ENCODE results near the gene FAM168A.

FAM168A gene

DNA sequence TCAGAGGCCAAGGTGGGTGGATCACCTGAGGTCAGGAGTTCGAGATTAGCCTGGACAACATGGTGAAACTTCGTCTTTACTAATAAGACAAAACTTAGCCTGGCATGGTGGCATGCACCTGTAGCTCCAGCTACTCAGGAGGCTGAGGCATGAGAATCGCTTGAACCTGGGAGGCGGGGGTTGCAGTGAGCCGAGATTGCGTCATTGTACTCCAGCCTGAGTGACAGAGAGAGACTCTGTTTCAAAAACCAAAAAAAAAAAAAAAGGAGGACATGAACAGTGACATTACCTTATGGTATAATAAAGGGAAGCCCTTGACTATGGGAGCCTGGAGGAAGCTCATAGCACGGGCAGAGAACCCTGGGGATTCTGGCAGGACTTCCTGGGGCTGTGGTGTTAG, 32.0 kb upstream of the FAM168A start:
- Histone ChIP-seq H3K9ac (ENCODE audit: low read depth, low read length) (no peak overlapping the region), H3K36me3 (ENCODE audit: insufficient read depth, low read length) (no peaks in the 10 kb centered on the region), H3K27me3 (ENCODE audit: control insufficient read depth, insufficient read depth, low read length) (peaks cover 17% of the 10 kb centered on the region), H3K4me1 (ENCODE audit: control insufficient read depth, insufficient read depth, low read length) (peaks cover 3% of the 10 kb centered on the region), H3K4me3 (ENCODE audit: low read length) (no peak overlapping the region), H3K4me2 (ENCODE audit: low read length) (no peak overlapping the region), H3K9me3 (replicated peaks; ENCODE audit: low read length) (no peaks in the 10 kb centered on the region)

DNA sequence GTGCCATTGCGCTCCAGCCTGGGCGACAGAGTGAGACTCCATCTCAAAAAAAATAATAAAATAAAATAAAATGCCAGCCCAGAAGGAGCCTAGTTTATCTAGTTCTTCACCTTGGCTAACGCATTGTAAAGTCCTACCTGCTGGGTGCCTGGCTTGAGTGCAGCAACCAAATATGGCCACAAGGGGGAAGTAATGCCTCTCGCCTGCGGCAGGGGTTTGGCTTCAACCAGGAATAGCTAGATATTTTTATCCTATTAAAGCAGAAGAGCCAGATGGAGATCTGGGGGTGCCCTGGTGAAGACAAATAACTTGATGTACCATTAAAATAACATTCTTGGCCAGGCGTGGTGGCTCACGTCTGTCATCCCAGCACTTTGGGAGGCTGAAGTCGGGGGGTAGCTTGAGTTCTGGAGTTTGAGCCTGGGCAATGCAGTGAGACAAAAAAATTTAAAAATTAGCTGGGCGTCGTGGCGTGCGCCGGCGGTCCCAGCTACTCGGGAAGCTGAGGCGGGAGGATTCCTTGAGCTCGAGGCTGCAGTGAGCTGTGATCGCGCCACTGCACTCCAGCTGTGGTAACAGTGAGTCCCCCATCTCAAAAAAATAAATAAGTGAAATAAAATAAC, 27.9 kb upstream of the FAM168A start:
- H3K36me3 ChIP-seq (ENCODE audit: insufficient read depth, low read length): no peaks in the 10 kb centered on the region
- peaks cover 40% of the 10 kb centered on the region for H3K27me3 ChIP-seq (ENCODE audit: control insufficient read depth, insufficient read depth, low read length)
- H3K4me2 ChIP-seq (ENCODE audit: low read length): peak overlapping the region; percentile 76
- peak overlapping the region; percentile 32 for H3K9ac ChIP-seq (ENCODE audit: low read depth, low read length)
- H3K4me1 ChIP-seq (ENCODE audit: control insufficient read depth, insufficient read depth, low read length): peaks cover 3% of the 10 kb centered on the region
- H3K4me3 ChIP-seq (ENCODE audit: low read length): peak overlapping the region; percentile 61
- no peaks in the 10 kb centered on the region for H3K9me3 ChIP-seq (replicated peaks; ENCODE audit: low read length)

DNA sequence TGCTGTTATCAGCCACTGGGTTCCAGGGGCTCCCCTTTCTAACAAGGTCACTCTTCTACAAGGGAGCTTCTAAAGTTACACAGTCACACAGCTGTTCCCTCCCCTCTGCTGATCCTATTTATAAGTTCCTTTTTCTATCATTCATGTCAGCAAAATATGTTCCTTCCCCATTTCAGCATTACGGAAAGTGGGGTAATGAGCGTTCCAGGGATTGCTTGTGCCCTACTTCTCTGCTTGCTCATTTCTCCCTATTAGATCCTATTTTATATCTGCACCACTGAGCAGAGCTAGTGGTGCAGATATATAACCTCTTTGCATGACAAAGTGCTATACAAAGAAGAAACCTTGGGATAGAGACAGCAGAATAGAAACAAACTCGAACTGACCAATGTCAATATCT, 25.8 kb upstream of the FAM168A start:
- Histone ChIP-seq H3K36me3 (ENCODE audit: insufficient read depth, low read length) (no peaks in the 10 kb centered on the region), H3K4me3 (ENCODE audit: low read length) (no peak overlapping the region), H3K4me2 (ENCODE audit: low read length) (no peak overlapping the region), H3K27me3 (ENCODE audit: control insufficient read depth, insufficient read depth, low read length) (peaks cover 31% of the 10 kb centered on the region), H3K9ac (ENCODE audit: low read depth, low read length) (no peak overlapping the region), H3K4me1 (ENCODE audit: control insufficient read depth, insufficient read depth, low read length) (peaks cover 3% of the 10 kb centered on the region), H3K9me3 (replicated peaks; ENCODE audit: low read length) (no peaks in the 10 kb centered on the region)

DNA sequence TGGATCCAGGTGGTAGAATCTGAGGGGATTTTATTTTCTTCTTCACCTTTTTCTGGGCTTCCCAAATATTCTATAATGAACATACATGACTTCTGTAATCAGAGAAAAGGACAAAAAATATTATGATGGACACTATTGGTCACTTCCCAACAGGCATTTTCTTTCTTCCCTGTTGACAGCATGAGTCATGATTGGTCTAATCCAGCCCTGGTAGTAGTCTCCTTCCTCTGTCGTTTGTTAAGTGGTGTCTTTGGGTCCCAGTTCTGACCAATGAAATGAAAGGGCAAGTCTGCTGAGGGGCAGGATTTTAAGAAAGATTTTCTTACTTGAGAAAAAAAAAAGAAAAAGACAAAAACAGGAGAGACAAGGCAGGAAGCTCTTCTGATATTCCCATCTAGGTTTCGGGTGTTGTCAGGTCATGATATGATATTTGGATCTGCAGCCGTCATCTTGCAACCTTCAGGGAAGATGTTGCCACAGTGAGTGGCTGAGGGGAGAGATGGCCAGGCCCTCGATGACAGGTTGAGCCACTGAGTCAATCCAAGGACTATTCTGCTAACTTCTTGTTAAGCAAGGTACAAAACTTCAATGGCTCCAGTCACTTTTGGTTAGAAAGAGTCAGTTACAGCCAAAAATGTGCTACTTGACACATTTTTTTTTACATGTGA, 25.1 kb upstream of the FAM168A start:
- Histone ChIP-seq H3K9ac (ENCODE audit: low read depth, low read length) (no peak overlapping the region), H3K4me2 (ENCODE audit: low read length) (no peak overlapping the region), H3K4me3 (ENCODE audit: low read length) (no peak overlapping the region), H3K4me1 (ENCODE audit: control insufficient read depth, insufficient read depth, low read length) (peaks cover 3% of the 10 kb centered on the region), H3K36me3 (ENCODE audit: insufficient read depth, low read length) (no peaks in the 10 kb centered on the region), H3K27me3 (ENCODE audit: control insufficient read depth, insufficient read depth, low read length) (peaks cover 31% of the 10 kb centered on the region), H3K9me3 (replicated peaks; ENCODE audit: low read length) (no peaks in the 10 kb centered on the region)

DNA sequence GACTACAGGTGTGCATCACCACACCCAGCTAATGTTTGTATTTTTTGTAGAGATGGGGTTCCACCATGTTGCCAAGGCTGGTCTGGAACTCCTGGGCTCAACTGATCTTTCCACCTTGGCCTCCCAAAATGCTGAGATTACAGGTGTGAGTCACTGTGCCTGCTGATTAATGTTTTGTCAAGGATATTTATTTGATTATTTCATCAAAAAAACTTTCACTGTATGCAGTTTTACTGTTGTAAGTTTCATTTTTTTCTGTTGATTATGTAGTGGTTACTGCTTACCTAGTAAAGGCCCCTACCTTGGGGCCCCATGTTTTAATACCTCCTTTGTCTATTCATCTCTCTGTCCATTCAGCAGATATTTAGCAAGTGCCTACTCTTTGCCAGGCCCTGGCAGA, 16.7 kb upstream of the FAM168A start:
- no peaks in the 10 kb centered on the region for H3K4me1 ChIP-seq (ENCODE audit: control insufficient read depth, insufficient read depth, low read length)
- H3K36me3 ChIP-seq (ENCODE audit: insufficient read depth, low read length): no peaks in the 10 kb centered on the region
- H3K4me3 ChIP-seq (ENCODE audit: low read length): no peak overlapping the region
- no peak overlapping the region for H3K9ac ChIP-seq (ENCODE audit: low read depth, low read length)
- H3K4me2 ChIP-seq (ENCODE audit: low read length): no peak overlapping the region
- H3K9me3 ChIP-seq (replicated peaks; ENCODE audit: low read length): no peaks in the 10 kb centered on the region
- peaks cover 2% of the 10 kb centered on the region for H3K27me3 ChIP-seq (ENCODE audit: control insufficient read depth, insufficient read depth, low read length)

DNA sequence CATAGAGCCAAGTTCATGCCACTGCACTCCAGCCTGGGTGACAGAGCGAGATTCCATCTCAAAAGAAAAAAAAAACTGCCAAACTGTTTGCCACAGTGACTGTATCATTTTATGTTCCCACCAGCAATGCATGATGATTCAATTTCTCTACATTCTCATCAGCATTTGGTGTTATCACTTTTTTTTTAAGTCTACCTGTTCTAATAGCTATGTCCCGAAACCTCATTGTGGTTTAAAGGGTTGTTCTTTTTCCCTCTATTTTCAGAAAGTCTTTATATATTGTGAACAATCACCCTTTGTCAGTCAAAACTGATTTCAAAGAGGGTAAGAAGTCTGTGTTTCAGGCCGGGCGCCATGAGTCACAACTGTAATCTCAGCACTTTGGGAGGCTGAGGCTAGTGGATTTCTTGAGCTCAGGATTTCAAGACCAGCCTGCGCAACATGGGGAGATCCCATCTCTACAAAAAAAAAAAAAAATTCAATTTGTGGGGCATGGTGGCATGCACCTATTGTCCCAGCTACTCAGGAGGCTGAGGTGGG, 14.8 kb upstream of the FAM168A start:
- Histone ChIP-seq H3K27me3 (ENCODE audit: control insufficient read depth, insufficient read depth, low read length) (peaks cover 15% of the 10 kb centered on the region), H3K4me2 (ENCODE audit: low read length) (no peak overlapping the region), H3K9me3 (replicated peaks; ENCODE audit: low read length) (no peaks in the 10 kb centered on the region), H3K9ac (ENCODE audit: low read depth, low read length) (no peak overlapping the region), H3K36me3 (ENCODE audit: insufficient read depth, low read length) (no peaks in the 10 kb centered on the region), H3K4me1 (ENCODE audit: control insufficient read depth, insufficient read depth, low read length) (no peaks in the 10 kb centered on the region), H3K4me3 (ENCODE audit: low read length) (no peak overlapping the region)

DNA sequence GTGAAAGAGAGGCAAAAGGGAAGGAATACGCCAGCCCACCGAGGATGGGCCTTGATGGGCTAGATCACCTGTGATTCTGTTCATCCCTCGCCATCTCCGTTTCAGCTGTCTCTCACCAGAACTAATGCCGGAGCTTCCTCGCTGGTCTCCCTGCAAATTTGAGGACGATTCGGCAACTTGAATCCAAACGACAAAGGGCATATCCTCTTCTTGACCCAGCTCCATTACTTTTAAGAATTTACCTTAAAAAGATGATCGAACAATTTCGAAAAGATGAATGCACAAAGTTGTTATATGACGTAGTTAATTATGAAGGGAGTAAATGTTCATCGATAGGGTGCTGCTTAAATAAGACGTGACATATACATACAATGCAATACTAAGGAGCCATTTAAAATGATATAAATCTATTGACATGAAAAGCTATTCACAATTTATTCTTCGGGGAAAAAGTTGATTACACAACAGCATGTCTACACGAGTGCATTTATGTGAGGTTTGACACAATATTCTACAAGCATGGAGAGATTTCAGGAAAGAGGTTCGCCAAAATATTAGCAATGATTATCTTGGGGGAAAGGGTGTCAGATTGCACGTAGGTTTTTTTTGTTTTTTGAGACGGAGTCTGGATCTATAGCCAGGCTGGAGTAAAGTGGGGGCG, 937 bp upstream of the FAM168A start:
- Histone ChIP-seq H3K9me3 (replicated peaks; ENCODE audit: low read length) (no peaks in the 10 kb centered on the region), H3K9ac (ENCODE audit: low read depth, low read length) (peak overlapping the region; percentile 77), H3K4me3 (ENCODE audit: low read length) (peak overlapping the region; percentile 74), H3K36me3 (ENCODE audit: insufficient read depth, low read length) (no peaks in the 10 kb centered on the region), H3K4me2 (ENCODE audit: low read length) (peak overlapping the region; percentile 84), H3K27me3 (ENCODE audit: control insufficient read depth, insufficient read depth, low read length) (no peaks in the 10 kb centered on the region), H3K4me1 (ENCODE audit: control insufficient read depth, insufficient read depth, low read length) (peaks cover 14% of the 10 kb centered on the region)

DNA sequence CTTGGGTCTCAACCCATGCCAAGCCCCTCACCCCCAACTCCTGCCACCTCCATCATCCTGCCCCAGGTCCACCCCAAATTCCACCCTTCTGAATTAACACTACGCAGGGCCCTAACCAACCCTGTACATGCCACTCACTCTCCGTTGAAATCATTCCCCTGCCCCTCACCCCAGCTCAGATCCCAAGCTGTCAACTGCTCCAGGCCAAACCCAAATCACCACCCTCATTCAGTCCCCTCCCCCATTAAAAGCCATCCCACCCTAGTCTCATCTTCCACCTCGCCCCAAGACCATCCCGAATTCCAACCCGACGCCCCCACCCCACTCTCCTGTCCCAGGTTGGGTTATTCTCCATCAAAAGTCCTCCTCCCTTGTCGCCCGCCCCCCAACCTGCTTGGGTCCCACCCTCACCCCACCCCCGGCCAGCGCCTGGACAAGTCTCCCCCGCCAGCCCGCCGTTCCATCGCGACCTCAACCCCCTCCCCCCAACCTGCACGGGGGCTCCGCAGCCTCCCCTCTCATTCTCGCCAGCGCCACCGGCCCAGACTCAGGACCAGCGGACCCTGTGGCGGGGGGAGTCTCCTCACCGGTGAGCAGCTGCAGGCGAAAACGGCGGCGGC, 466 bp downstream of the FAM168A start:
- Histone ChIP-seq H3K9ac (ENCODE audit: low read depth, low read length) (peak overlapping the region; percentile 77), H3K4me2 (ENCODE audit: low read length) (peak overlapping the region; percentile 84), H3K36me3 (ENCODE audit: insufficient read depth, low read length) (no peaks in the 10 kb centered on the region), H3K4me3 (ENCODE audit: low read length) (peak overlapping the region; percentile 74), H3K4me1 (ENCODE audit: control insufficient read depth, insufficient read depth, low read length) (peaks cover 14% of the 10 kb centered on the region), H3K9me3 (replicated peaks; ENCODE audit: low read length) (no peaks in the 10 kb centered on the region), H3K27me3 (ENCODE audit: control insufficient read depth, insufficient read depth, low read length) (no peaks in the 10 kb centered on the region)

DNA sequence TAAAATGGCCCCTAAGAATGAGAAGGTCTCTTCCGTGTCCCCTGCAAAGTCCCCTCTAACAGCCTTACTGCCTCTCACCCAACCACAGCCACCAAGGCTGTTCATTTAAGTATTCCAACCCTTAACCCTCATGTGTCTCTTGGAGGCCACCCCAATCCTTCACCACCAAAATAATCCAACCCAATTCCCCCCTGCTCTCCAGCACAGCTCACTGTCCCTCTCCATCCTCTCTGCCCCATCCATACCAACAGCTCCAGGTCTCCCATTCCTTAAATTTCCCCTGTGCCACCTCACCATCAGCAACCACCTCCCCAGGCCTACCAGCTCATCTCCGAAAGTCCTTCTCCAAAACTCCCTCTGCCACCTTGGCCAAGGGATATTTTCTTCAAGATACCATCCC, 1.4 kb downstream of the FAM168A start:
- Histone ChIP-seq H3K9me3 (replicated peaks; ENCODE audit: low read length) (no peaks in the 10 kb centered on the region), H3K27me3 (ENCODE audit: control insufficient read depth, insufficient read depth, low read length) (no peaks in the 10 kb centered on the region), H3K4me2 (ENCODE audit: low read length) (peak overlapping the region; percentile 84), H3K36me3 (ENCODE audit: insufficient read depth, low read length) (no peaks in the 10 kb centered on the region), H3K4me1 (ENCODE audit: control insufficient read depth, insufficient read depth, low read length) (peaks cover 14% of the 10 kb centered on the region), H3K9ac (ENCODE audit: low read depth, low read length) (no peak overlapping the region), H3K4me3 (ENCODE audit: low read length) (peak overlapping the region; percentile 74)

DNA sequence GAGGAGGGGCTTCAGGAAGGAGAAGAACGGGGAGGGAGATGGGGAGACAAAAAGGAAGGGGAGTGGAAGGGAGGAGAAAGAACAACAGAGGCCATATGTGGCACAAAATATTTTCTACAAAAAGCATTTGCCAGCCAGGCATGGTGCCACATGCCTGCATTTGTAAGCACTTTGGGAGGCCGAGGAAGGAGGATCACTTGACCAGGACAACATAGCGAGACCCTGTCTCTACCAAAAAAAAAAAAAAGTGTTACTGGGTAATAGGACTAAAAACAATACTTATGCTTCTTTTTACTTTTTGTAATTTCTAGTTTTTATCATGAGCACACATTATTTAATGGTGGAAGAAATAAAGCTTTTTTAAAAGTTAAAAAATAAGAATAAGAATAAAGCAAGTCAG, 5.3 kb downstream of the FAM168A start:
- peaks cover 11% of the 10 kb centered on the region for H3K4me1 ChIP-seq (ENCODE audit: control insufficient read depth, insufficient read depth, low read length)
- no peak overlapping the region for H3K4me3 ChIP-seq (ENCODE audit: low read length)
- H3K27me3 ChIP-seq (ENCODE audit: control insufficient read depth, insufficient read depth, low read length): no peaks in the 10 kb centered on the region
- H3K9ac ChIP-seq (ENCODE audit: low read depth, low read length): no peak overlapping the region
- no peaks in the 10 kb centered on the region for H3K36me3 ChIP-seq (ENCODE audit: insufficient read depth, low read length)
- H3K9me3 ChIP-seq (replicated peaks; ENCODE audit: low read length): no peaks in the 10 kb centered on the region
- H3K4me2 ChIP-seq (ENCODE audit: low read length): no peak overlapping the region

DNA sequence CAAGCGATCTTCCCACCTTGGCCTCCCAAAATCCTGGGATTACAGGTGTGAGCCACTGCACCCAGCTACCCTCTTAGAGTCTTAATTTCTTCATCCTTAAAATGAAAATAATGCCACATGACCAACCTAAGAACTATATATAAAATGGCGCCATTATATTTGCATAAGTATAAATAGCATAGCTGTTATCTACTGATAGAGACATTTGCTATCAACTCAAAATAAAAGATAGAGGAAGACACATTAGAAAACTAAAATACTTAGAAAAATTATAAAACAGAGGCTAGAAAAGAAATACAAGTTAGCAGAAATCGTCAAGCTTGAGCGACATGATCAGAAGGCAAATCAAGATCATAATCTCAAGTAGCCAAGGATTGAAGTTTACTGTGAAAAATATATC, 6.2 kb downstream of the FAM168A start:
- Histone ChIP-seq H3K36me3 (ENCODE audit: insufficient read depth, low read length) (no peaks in the 10 kb centered on the region), H3K4me3 (ENCODE audit: low read length) (no peak overlapping the region), H3K9me3 (replicated peaks; ENCODE audit: low read length) (no peaks in the 10 kb centered on the region), H3K4me2 (ENCODE audit: low read length) (no peak overlapping the region), H3K4me1 (ENCODE audit: control insufficient read depth, insufficient read depth, low read length) (peaks cover 5% of the 10 kb centered on the region), H3K9ac (ENCODE audit: low read depth, low read length) (no peak overlapping the region), H3K27me3 (ENCODE audit: control insufficient read depth, insufficient read depth, low read length) (no peaks in the 10 kb centered on the region)
